ENCODE data around the gene ANKLE1. TPM values are rescaled to one million over a fixed set of nuclear protein-coding genes. Genes with fewer than 3 reads are reported as not detected.

Gene ANKLE1
- total and polyA plus RNA-seq, 10 of the 15 experiments (the other 5 are each of a cell fraction or from before 2014, with no cell fraction given), result 2.2 to 17.9 (median 10.9) TPM

DNA sequence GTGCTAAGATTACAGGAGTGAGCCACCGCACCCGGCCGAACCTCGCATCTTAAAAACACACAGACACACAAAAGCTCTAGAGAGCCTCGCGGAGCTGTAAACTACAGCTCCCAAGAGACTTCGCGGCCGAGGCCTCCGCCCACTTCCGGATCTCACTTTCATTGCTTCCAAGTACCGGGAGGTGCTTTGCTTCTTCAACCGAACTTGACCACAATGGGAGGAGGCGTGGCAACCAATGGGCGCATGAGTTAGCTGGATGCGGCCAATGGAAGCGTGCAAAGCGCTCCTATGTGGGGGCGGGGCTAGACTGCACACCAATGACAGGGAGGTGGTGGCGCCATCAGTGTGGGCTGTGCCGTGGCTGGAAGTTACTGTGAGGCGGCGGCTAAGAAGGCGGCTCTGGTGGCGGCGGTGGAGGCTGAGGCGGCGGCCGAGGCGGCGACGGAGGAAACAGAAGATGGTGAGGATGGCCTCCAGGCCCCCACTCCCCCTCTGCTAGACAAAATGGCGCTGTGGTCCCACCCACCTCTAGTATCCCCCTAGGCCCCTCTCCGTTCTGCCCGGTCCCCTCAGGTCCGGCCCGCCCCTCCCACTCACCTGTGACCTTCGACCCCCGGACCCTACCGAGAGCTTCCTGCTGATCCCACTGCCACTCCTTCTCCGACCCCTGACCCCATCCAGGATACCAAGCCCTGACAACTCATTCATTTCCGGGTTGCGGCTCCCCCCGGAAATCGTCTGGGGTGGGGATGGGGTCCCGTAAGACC, 27.7 kb downstream of the ANKLE1 start, which contains the start of gene DDA1 (continued):
- TF ChIP-seq TAF1 (IDR thresholded peaks at IDR 0.05; ENCODE audit: borderline replicate concordance, low read depth, low read length) (peak; percentile 84), KAT2A (conservative IDR thresholded peaks at IDR 0.05; ENCODE audit: control insufficient read depth, low read depth, low read length) (no peak), CBFB (IDR thresholded peaks at IDR 0.05; ENCODE audit: low read depth) (peak; percentile 46), NBN (IDR thresholded peaks at IDR 0.05) (0 out of 2 replicates have a peak, but pooled peaks have one; percentile 34), IRF4 (IDR thresholded peaks at IDR 0.05; ENCODE audit: low read depth, low read length) (peak; percentile 64; the same call in 1 of the 2 replicates), SP1 (IDR thresholded peaks at IDR 0.05; ENCODE audit: low read depth, low read length) (peak; percentile 100), CHD1 (IDR thresholded peaks at IDR 0.05; ENCODE audit: low read depth, low read length) (no peak)
- TF ChIP-seq, protein P1, sequence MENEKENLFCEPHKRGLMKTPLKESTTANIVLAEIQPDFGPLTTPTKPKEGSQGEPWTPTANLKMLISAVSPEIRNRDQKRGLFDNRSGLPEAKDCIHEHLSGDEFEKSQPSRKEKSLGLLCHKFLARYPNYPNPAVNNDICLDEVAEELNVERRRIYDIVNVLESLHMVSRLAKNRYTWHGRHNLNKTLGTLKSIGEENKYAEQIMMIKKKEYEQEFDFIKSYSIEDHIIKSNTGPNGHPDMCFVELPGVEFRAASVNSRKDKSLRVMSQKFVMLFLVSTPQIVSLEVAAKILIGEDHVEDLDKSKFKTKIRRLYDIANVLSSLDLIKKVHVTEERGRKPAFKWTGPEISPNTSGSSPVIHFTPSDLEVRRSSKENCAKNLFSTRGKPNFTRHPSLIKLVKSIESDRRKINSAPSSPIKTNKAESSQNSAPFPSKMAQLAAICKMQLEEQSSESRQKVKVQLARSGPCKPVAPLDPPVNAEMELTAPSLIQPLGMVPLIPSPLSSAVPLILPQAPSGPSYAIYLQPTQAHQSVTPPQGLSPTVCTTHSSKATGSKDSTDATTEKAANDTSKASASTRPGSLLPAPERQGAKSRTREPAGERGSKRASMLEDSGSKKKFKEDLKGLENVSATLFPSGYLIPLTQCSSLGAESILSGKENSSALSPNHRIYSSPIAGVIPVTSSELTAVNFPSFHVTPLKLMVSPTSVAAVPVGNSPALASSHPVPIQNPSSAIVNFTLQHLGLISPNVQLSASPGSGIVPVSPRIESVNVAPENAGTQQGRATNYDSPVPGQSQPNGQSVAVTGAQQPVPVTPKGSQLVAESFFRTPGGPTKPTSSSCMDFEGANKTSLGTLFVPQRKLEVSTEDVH (IDR thresholded peaks at IDR 0.05; ENCODE audit: low read depth, partially characterized antibody), result no peak
- TF ChIP-seq, protein P2, sequence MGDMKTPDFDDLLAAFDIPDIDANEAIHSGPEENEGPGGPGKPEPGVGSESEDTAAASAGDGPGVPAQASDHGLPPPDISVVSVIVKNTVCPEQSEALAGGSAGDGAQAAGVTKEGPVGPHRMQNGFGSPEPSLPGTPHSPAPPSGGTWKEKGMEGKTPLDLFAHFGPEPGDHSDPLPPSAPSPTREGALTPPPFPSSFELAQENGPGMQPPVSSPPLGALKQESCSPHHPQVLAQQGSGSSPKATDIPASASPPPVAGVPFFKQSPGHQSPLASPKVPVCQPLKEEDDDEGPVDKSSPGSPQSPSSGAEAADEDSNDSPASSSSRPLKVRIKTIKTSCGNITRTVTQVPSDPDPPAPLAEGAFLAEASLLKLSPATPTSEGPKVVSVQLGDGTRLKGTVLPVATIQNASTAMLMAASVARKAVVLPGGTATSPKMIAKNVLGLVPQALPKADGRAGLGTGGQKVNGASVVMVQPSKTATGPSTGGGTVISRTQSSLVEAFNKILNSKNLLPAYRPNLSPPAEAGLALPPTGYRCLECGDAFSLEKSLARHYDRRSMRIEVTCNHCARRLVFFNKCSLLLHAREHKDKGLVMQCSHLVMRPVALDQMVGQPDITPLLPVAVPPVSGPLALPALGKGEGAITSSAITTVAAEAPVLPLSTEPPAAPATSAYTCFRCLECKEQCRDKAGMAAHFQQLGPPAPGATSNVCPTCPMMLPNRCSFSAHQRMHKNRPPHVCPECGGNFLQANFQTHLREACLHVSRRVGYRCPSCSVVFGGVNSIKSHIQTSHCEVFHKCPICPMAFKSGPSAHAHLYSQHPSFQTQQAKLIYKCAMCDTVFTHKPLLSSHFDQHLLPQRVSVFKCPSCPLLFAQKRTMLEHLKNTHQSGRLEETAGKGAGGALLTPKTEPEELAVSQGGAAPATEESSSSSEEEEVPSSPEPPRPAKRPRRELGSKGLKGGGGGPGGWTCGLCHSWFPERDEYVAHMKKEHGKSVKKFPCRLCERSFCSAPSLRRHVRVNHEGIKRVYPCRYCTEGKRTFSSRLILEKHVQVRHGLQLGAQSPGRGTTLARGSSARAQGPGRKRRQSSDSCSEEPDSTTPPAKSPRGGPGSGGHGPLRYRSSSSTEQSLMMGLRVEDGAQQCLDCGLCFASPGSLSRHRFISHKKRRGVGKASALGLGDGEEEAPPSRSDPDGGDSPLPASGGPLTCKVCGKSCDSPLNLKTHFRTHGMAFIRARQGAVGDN (IDR thresholded peaks at IDR 0.05), result no peak
- TF ChIP-seq, protein P3, sequence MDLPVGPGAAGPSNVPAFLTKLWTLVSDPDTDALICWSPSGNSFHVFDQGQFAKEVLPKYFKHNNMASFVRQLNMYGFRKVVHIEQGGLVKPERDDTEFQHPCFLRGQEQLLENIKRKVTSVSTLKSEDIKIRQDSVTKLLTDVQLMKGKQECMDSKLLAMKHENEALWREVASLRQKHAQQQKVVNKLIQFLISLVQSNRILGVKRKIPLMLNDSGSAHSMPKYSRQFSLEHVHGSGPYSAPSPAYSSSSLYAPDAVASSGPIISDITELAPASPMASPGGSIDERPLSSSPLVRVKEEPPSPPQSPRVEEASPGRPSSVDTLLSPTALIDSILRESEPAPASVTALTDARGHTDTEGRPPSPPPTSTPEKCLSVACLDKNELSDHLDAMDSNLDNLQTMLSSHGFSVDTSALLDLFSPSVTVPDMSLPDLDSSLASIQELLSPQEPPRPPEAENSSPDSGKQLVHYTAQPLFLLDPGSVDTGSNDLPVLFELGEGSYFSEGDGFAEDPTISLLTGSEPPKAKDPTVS (IDR thresholded peaks at IDR 0.05; ENCODE audit: low read depth, low read length), result 0 out of 2 replicates have a peak, but pooled peaks have one; percentile 40
- TF ChIP-seq, protein P4, sequence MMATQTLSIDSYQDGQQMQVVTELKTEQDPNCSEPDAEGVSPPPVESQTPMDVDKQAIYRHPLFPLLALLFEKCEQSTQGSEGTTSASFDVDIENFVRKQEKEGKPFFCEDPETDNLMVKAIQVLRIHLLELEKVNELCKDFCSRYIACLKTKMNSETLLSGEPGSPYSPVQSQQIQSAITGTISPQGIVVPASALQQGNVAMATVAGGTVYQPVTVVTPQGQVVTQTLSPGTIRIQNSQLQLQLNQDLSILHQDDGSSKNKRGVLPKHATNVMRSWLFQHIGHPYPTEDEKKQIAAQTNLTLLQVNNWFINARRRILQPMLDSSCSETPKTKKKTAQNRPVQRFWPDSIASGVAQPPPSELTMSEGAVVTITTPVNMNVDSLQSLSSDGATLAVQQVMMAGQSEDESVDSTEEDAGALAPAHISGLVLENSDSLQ (IDR thresholded peaks at IDR 0.05), result peak; percentile 67; the same call in 1 of the 2 replicates
- TF ChIP-seq, protein P5, sequence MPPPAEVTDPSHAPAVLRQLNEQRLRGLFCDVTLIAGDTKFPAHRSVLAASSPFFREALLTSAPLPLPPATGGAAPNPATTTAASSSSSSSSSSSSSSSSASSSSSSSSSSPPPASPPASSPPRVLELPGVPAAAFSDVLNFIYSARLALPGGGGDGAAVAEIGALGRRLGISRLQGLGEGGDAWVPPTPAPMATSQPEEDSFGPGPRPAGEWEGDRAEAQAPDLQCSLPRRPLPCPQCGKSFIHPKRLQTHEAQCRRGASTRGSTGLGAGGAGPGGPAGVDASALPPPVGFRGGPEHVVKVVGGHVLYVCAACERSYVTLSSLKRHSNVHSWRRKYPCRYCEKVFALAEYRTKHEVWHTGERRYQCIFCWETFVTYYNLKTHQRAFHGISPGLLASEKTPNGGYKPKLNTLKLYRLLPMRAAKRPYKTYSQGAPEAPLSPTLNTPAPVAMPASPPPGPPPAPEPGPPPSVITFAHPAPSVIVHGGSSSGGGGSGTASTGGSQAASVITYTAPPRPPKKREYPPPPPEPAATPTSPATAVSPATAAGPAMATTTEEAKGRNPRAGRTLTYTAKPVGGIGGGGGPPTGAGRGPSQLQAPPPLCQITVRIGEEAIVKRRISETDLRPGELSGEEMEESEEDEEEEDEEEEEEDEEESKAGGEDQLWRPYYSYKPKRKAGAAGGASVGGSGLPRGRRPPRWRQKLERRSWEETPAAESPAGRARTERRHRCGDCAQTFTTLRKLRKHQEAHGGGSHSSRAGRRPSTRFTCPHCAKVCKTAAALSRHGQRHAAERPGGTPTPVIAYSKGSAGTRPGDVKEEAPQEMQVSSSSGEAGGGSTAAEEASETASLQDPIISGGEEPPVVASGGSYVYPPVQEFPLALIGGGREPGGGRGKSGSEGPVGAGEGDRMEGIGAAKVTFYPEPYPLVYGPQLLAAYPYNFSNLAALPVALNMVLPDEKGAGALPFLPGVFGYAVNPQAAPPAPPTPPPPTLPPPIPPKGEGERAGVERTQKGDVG (CRISPR knock-in tag; IDR thresholded peaks at IDR 0.05), result no peak
- TF ChIP-seq, protein P6, sequence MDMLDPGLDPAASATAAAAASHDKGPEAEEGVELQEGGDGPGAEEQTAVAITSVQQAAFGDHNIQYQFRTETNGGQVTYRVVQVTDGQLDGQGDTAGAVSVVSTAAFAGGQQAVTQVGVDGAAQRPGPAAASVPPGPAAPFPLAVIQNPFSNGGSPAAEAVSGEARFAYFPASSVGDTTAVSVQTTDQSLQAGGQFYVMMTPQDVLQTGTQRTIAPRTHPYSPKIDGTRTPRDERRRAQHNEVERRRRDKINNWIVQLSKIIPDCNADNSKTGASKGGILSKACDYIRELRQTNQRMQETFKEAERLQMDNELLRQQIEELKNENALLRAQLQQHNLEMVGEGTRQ (IDR thresholded peaks at IDR 0.05; ENCODE audit: borderline replicate concordance, low read depth, low read length), result no peak

Data from GM12878 (cell line).